HG03469 (cell line): ENCODE results near the gene JMJD1C.
A peak's percentile ranks its signal among the peaks of the same experiment; 100 is the strongest.
"Not testable (repeated sequence)": the region's sequence is repeated elsewhere in the genome, so short reads cannot be mapped to it uniquely, and the experiment has no call there.

ENCODE experiments used
- ATAC-seq: cut with Tn5 transposase; IDR thresholded peaks from one replicate; pipeline ENCODE4 v1.9.1; 2021; ENCODE audit warnings: mild to moderate bottlenecking, moderate library complexity, moderate number of reproducible peaks; ENCODE audit not compliant: unreplicated experiment

The JMJD1C gene

DNA sequence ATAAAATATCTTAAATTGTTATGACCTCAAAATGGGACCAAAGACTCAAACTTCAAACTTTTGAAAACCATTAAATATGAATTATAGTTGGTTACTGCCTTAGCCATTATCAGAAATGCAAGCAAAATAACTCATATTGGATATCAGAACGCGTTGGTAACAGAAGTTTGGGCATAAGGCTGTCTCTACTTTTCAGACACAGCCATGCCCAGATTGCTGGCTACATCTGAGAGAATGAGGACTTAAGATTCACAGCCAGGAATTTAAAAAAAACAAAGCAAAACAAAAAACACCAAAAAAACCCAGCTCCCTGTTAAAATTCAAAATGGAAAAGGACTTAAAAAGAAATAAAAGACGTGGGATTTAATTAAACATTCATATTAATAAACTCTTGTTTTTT, 161.6 kb downstream of the JMJD1C start:
- ATAC-seq = no peak

DNA sequence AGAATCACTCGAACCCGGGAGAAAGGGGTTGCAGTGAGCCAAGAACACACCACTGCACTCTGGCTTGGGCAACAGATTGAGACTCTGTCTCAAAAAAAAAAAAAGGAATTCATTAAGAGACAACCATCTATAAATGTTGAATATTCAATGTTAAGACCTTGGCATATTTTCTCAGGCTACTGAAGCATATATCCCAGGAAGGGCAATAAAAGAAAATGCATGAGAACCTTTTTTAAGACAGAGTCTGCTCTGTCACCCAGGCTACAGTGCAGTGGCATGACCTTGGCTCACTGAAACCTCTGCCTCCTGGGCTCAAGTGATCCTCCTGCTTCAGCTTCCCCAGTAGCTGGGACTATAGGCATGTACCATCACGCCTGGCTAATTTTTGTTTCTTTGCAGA, 165.0 kb downstream of the JMJD1C start:
- no peak for ATAC-seq

- no peak for ATAC-seq
Observed at GRCh38 chr10:63297941-63298340, 167.8 kb downstream of the JMJD1C start.

GRCh38 chr10:63294781-63295180, 171.0 kb downstream of the JMJD1C start:
- ATAC-seq = no peak

DNA sequence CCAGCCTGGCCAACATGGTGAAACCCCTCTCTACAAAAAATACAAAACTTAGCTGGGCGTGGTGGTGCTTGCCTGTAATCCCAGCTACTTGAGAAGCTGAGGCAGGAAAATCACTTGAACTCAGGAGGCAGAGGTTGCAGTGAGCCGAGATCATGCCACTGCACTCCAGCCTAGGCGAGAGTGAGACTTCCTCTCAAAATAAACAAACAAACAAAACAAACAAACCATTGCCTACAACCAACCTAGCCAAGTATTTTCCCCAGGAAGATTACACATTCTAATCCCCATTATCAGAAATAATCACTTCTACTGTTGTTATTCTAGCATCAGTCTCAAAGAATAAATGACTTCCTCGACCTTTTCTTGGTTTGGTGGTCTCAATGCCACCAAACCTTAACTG, 172.9 kb downstream of the JMJD1C start:
- not testable (repeated sequence) for ATAC-seq

- no peak for ATAC-seq
Observed at GRCh38 chr10:63288170-63288569, 177.6 kb downstream of the JMJD1C start.

DNA sequence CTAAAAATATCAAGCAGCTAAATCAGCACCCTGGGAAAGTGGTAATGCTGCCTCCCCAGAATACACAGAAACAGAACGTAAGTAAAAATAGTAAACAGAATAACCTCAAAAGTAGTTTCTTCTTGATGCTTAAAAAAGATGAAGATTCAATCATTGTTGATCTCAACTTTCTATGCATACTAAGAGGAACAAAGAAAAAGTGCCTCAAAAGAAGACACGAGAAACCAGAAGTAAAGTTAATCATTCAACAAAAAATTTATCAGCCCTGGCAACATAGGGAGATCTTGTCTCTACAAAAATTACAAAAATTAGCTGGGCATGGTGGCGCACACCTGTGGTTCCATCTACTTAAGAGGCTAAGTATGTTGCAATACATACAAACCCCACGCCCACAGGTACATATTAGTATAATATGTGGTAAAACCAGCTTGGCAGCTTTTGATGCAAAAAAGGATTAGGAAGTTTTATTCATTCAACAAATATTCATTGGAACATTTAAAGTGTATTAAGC, 179.0 kb downstream of the JMJD1C start:
- ATAC-seq = peak; percentile 77

DNA sequence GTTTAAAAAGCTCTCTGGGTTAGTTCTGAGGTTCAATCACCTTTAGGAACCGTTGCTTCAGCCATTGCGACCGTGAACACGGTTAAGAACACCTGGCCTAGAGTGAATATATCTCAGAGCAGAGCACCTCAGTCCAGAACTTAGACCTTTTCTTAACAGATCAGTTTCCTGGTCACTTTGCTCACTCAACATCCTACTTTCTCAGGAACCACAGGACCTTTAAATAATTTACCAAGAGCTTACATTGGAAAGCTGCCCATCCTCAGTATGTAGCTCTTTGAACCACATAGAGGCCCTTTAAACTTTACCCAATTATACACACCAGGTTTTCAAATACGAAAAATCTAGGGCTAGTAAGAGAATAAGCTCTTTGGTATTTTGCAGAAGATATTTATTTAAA, 179.4 kb downstream of the JMJD1C start:
- ATAC-seq = peak; percentile 31

- not testable (repeated sequence) for ATAC-seq
Observed at GRCh38 chr10:63283901-63284300, 181.9 kb downstream of the JMJD1C start.

DNA sequence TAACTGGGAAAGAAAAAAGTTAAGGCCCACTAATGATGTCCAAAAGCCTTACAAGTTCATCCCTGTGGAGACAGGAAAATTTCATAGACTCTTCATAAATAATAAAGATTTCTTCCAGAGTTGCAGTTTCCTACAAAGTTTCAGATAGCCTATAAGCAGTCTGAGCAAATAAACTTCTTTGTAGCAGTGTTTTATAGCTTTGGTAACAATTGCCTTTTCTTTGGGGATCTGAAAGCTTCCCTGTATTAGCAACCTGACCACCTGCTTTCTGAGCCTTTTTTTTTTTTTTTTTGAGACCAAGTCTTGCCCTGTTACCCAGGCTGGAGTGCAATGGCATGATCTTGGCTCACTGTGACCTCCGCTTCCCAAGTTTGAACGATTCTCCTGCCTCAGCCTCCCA, 182.7 kb downstream of the JMJD1C start:
- no peak for ATAC-seq

GRCh38 chr10:63281967-63282366, 183.8 kb downstream of the JMJD1C start:
- no peak for ATAC-seq

GRCh38 chr10:63280386-63280785, 185.4 kb downstream of the JMJD1C start:
- no peak for ATAC-seq

DNA sequence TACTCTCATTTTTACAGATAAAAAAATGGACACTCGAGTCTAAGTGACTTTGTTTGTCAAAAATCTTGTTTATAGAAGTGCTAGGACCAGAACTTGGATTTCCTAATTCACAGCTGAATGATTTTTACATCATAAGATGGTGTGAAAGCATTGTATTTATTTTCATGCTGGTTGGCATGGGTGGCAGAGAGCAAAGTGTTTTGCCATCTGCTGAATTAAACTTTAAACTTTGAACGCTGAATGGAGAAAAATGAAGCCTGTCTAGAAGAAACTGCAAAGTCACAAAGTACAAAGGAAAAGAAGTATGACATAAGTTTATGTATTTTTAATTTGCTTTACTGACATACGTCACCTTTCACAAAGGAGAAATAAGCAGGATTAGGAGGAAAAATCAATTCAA, 190.7 kb downstream of the JMJD1C start:
- no peak for ATAC-seq

DNA sequence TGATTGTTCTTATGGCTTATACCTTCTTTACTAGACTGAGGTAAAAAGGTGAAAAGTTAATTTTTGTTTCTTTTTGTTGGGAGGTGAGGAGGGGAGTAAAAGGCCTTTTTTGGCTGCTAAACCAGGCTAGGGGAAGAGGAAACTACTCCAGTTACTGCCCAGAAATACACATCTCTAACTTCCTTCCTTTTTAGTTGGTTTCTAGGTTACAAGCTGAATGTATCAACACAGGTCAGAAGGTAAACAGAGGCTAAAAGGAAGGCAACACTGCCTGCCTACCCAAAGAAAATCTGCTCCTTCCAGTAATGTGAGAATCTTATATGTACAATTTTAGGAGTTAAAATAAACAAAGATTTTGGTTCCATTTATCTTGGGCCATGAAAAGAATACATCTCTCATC, 192.2 kb downstream of the JMJD1C start:
- ATAC-seq = no peak

GRCh38 chr10:63268798-63269503, 196.8 kb downstream of the JMJD1C start:
- ATAC-seq = peak; percentile 83

DNA sequence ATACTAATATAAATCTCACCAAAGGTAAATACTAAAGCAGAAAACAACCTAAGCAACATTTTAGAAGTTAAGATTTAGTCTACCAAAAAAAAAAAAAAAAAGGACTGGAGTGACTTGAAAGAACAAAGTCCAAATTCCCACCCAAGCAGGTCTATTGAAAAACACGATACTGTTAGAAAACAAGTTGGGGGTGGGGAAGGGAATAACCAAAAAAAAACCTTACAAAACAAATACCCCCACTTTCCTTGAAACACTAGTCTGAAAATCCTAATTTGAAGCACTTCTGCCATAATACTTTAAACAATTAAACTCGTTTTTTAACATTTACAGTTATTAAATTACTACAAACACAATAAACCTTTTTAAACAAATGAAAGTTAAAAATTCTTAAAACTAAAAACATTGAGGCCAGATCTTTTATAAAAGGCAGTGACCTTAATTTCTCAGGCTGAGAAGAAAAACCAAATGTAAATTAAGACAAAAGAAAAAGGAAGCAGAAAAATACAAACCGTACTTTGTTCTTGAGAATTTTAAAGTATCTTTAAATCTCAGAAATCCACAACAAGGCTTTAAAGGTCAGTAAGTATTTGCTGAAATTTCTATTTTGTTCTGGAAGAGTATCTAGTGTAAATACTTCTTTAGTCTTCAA, 197.5 kb downstream of the JMJD1C start:
- no peak for ATAC-seq

GRCh38 chr10:63267414-63268148, 198.2 kb downstream of the JMJD1C start:
- ATAC-seq = no peak

DNA sequence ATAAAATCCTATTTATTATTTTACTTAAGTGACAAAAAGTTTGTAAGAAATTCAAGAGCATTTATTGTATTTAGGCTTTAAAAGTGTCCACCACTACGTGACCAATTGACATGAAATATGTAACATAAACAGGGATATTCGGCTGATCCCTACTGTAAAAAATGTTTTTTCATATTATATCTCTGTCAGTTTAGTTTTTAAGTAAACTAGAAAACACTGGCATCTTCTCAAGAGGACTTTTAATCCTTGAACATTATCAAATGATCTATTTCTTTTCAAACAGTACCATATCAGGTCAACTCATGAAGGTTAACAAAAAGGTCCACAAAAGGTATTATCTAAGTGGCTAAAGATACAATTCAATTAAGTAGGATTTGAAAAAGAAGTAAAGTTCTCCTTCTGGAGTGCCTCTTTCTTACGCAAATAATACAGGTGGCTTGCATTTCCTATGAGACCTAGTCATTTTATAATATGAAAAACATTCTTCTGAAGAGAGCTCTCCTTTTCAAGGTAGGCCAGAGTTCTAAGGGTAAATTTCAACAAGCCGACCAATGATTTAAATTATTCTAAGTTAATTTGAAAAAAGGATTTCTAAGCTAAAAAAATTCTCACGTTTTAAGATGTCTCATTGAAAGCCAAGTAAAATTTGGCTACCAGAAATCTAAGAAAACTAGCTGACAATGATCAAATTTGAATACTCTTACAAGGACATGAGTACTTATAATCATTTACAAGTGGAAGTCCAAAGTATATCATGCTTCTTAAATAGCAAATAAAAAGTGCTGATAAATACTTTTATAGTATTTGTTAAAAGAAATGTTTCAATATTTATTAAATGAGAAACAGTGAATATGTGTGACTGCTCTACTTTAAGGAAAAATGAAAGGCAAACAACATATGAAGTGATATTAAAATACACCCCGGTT, 199.1 kb downstream of the JMJD1C start:
- ATAC-seq = no peak

- no peak for ATAC-seq
Observed at GRCh38 chr10:63265683-63266235, 200.0 kb downstream of the JMJD1C start.

GRCh38 chr10:63265222-63265617, 200.6 kb downstream of the JMJD1C start:
- no peak for ATAC-seq
